Measurements from ENCODE around the gene CCL7.

Gene CCL7

GRCh38 chr17:34287875-34288274 lies 17.9 kb downstream of the CCL7 start:
- Histone ChIP-seq H3K9ac (ENCODE audit: low read depth, low read length) (no peak overlapping the region), H3K36me3 (ENCODE audit: insufficient read depth, low read length) (no peaks in the 10 kb centered on the region), H3K4me1 (ENCODE audit: insufficient read depth, low read length) (no peaks in the 10 kb centered on the region), H3K9me3 (ENCODE audit: control insufficient read depth, insufficient read depth, low read length) (no peaks in the 10 kb centered on the region)

GRCh38 chr17:34290586-34290985 lies 20.6 kb downstream of the CCL7 start:
- no peak overlapping the region for H3K9ac ChIP-seq (ENCODE audit: low read depth, low read length)
- H3K36me3 ChIP-seq (ENCODE audit: insufficient read depth, low read length): no peaks in the 10 kb centered on the region
- H3K9me3 ChIP-seq (ENCODE audit: control insufficient read depth, insufficient read depth, low read length): no peaks in the 10 kb centered on the region
- no peaks in the 10 kb centered on the region for H3K4me1 ChIP-seq (ENCODE audit: insufficient read depth, low read length)

GRCh38 chr17:34291721-34292348 lies 21.8 kb downstream of the CCL7 start:
- Histone ChIP-seq H3K4me1 (ENCODE audit: insufficient read depth, low read length) (no peaks in the 10 kb centered on the region), H3K36me3 (ENCODE audit: insufficient read depth, low read length) (no peaks in the 10 kb centered on the region), H3K9ac (ENCODE audit: low read depth, low read length) (no peak overlapping the region), H3K9me3 (ENCODE audit: control insufficient read depth, insufficient read depth, low read length) (no peaks in the 10 kb centered on the region)

GRCh38 chr17:34299027-34299426 lies 29.0 kb downstream of the CCL7 start:
- Histone ChIP-seq H3K9ac (ENCODE audit: low read depth, low read length) (no peak overlapping the region), H3K36me3 (ENCODE audit: insufficient read depth, low read length) (no peaks in the 10 kb centered on the region), H3K4me1 (ENCODE audit: insufficient read depth, low read length) (peaks cover 4% of the 10 kb centered on the region; the same call in 1 of the 2 replicates), H3K9me3 (ENCODE audit: control insufficient read depth, insufficient read depth, low read length) (no peaks in the 10 kb centered on the region)

GRCh38 chr17:34299956-34300577 lies 30.0 kb downstream of the CCL7 start:
- H3K36me3 ChIP-seq (ENCODE audit: insufficient read depth, low read length): no peaks in the 10 kb centered on the region
- peaks cover 4% of the 10 kb centered on the region; the same call in 1 of the 2 replicates for H3K4me1 ChIP-seq (ENCODE audit: insufficient read depth, low read length)
- H3K9me3 ChIP-seq (ENCODE audit: control insufficient read depth, insufficient read depth, low read length): no peaks in the 10 kb centered on the region
- no peak overlapping the region for H3K9ac ChIP-seq (ENCODE audit: low read depth, low read length)

GRCh38 chr17:34300652-34301370 lies 30.8 kb downstream of the CCL7 start:
- no peak overlapping the region for H3K9ac ChIP-seq (ENCODE audit: low read depth, low read length)
- H3K9me3 ChIP-seq (ENCODE audit: control insufficient read depth, insufficient read depth, low read length): no peaks in the 10 kb centered on the region
- H3K36me3 ChIP-seq (ENCODE audit: insufficient read depth, low read length): no peaks in the 10 kb centered on the region
- peaks cover 4% of the 10 kb centered on the region; the same call in 1 of the 2 replicates for H3K4me1 ChIP-seq (ENCODE audit: insufficient read depth, low read length)

- no peak overlapping the region for H3K9ac ChIP-seq (ENCODE audit: low read depth, low read length)
- no peaks in the 10 kb centered on the region for H3K36me3 ChIP-seq (ENCODE audit: insufficient read depth, low read length)
- peaks cover 8% of the 10 kb centered on the region; the same call in 1 of the 2 replicates for H3K4me1 ChIP-seq (ENCODE audit: insufficient read depth, low read length)
- H3K9me3 ChIP-seq (ENCODE audit: control insufficient read depth, insufficient read depth, low read length): no peaks in the 10 kb centered on the region
Observed at GRCh38 chr17:34301986-34302385, 32.0 kb downstream of the CCL7 start.

GRCh38 chr17:34302636-34303035 lies 32.6 kb downstream of the CCL7 start:
- Histone ChIP-seq H3K9ac (ENCODE audit: low read depth, low read length) (no peak overlapping the region), H3K36me3 (ENCODE audit: insufficient read depth, low read length) (no peaks in the 10 kb centered on the region), H3K9me3 (ENCODE audit: control insufficient read depth, insufficient read depth, low read length) (no peaks in the 10 kb centered on the region), H3K4me1 (ENCODE audit: insufficient read depth, low read length) (peaks cover 8% of the 10 kb centered on the region; the same call in 1 of the 2 replicates)

- Histone ChIP-seq H3K36me3 (ENCODE audit: insufficient read depth, low read length) (no peaks in the 10 kb centered on the region), H3K9ac (ENCODE audit: low read depth, low read length) (no peak overlapping the region), H3K9me3 (ENCODE audit: control insufficient read depth, insufficient read depth, low read length) (no peaks in the 10 kb centered on the region), H3K4me1 (ENCODE audit: insufficient read depth, low read length) (peaks cover 4% of the 10 kb centered on the region; the same call in 1 of the 2 replicates)
Observed at GRCh38 chr17:34303606-34304005, 33.6 kb downstream of the CCL7 start.

GRCh38 chr17:34305061-34305460 lies 35.0 kb downstream of the CCL7 start:
- no peak overlapping the region for H3K9ac ChIP-seq (ENCODE audit: low read depth, low read length)
- H3K4me1 ChIP-seq (ENCODE audit: insufficient read depth, low read length): peaks cover 3% of the 10 kb centered on the region; the same call in 1 of the 2 replicates
- no peaks in the 10 kb centered on the region for H3K36me3 ChIP-seq (ENCODE audit: insufficient read depth, low read length)
- H3K9me3 ChIP-seq (ENCODE audit: control insufficient read depth, insufficient read depth, low read length): no peaks in the 10 kb centered on the region

- Histone ChIP-seq H3K4me1 (ENCODE audit: insufficient read depth, low read length) (peaks cover 3% of the 10 kb centered on the region; the same call in 1 of the 2 replicates), H3K9me3 (ENCODE audit: control insufficient read depth, insufficient read depth, low read length) (no peaks in the 10 kb centered on the region), H3K36me3 (ENCODE audit: insufficient read depth, low read length) (no peaks in the 10 kb centered on the region), H3K9ac (ENCODE audit: low read depth, low read length) (no peak overlapping the region)
Observed at GRCh38 chr17:34305606-34306005, 35.6 kb downstream of the CCL7 start.

GRCh38 chr17:34306466-34306865 lies 36.4 kb downstream of the CCL7 start:
- H3K9ac ChIP-seq (ENCODE audit: low read depth, low read length): no peak overlapping the region

GRCh38 chr17:34307110-34307509 lies 37.1 kb downstream of the CCL7 start:
- Histone ChIP-seq H3K9me3 (ENCODE audit: control insufficient read depth, insufficient read depth, low read length) (no peaks in the 10 kb centered on the region), H3K36me3 (ENCODE audit: insufficient read depth, low read length) (no peaks in the 10 kb centered on the region), H3K9ac (ENCODE audit: low read depth, low read length) (no peak overlapping the region), H3K4me1 (ENCODE audit: insufficient read depth, low read length) (peaks cover 3% of the 10 kb centered on the region; the same call in 1 of the 2 replicates)

More at GRCh38 chr17:34306466-34306865, 36.4 kb downstream of the CCL7 start:
- Histone ChIP-seq H3K4me1 (ENCODE audit: insufficient read depth, low read length) (peaks cover 3% of the 10 kb centered on the region; the same call in 1 of the 2 replicates), H3K36me3 (ENCODE audit: insufficient read depth, low read length) (no peaks in the 10 kb centered on the region), H3K9me3 (ENCODE audit: control insufficient read depth, insufficient read depth, low read length) (no peaks in the 10 kb centered on the region)

GRCh38 chr17:34308371-34308770 lies 38.4 kb downstream of the CCL7 start:
- H3K4me1 ChIP-seq (ENCODE audit: insufficient read depth, low read length): peaks cover 3% of the 10 kb centered on the region; the same call in 1 of the 2 replicates
- no peaks in the 10 kb centered on the region for H3K36me3 ChIP-seq (ENCODE audit: insufficient read depth, low read length)
- H3K9ac ChIP-seq (ENCODE audit: low read depth, low read length): no peak overlapping the region
- no peaks in the 10 kb centered on the region for H3K9me3 ChIP-seq (ENCODE audit: control insufficient read depth, insufficient read depth, low read length)
